HG03457 (cell line): ENCODE results near the gene SKI.
"Not testable (repeated sequence)": the region's sequence is repeated elsewhere in the genome, so short reads cannot be mapped to it uniquely, and the experiment has no call there.

Experiments used
- ATAC-seq: cut with Tn5 transposase; IDR thresholded peaks from one replicate; pipeline ENCODE4 v1.9.1; 2021; ENCODE audit warnings: moderate number of reproducible peaks; ENCODE audit not compliant: unreplicated experiment

The SKI gene

GRCh38 chr1:2241820-2242219 is 13.7 kb downstream of the SKI start:
- no peak for ATAC-seq

- no peak for ATAC-seq
Measured at GRCh38 chr1:2242814-2243725, 15.0 kb downstream of the SKI start.

GRCh38 chr1:2247045-2247394 is 18.9 kb downstream of the SKI start:
- ATAC-seq: not testable (repeated sequence)

- no peak for ATAC-seq
Measured at GRCh38 chr1:2247760-2248126, 19.6 kb downstream of the SKI start.

GRCh38 chr1:2248127-2248826 is 20.2 kb downstream of the SKI start:
- no peak for ATAC-seq

- ATAC-seq: no peak
Measured at GRCh38 chr1:2248854-2249558, 20.9 kb downstream of the SKI start.

GRCh38 chr1:2249559-2249906 is 21.4 kb downstream of the SKI start:
- no peak for ATAC-seq

- ATAC-seq: no peak
Measured at GRCh38 chr1:2250721-2251281, 22.7 kb downstream of the SKI start.

GRCh38 chr1:2251363-2251762 is 23.2 kb downstream of the SKI start:
- ATAC-seq: no peak

- ATAC-seq: no peak
Measured at GRCh38 chr1:2251786-2252185, 23.7 kb downstream of the SKI start.

- no peak for ATAC-seq
Measured at GRCh38 chr1:2252423-2252822, 24.3 kb downstream of the SKI start.

GRCh38 chr1:2253036-2253796 is 25.1 kb downstream of the SKI start:
- ATAC-seq: no peak

GRCh38 chr1:2253797-2254480 is 25.8 kb downstream of the SKI start:
- no peak for ATAC-seq

- peak; percentile 11 for ATAC-seq
Measured at GRCh38 chr1:2255047-2255419, 26.9 kb downstream of the SKI start.

- peak; percentile 42 for ATAC-seq
Measured at GRCh38 chr1:2255420-2256369, 27.6 kb downstream of the SKI start.

- no peak for ATAC-seq
Measured at GRCh38 chr1:2256435-2257244, 28.5 kb downstream of the SKI start.

- no peak for ATAC-seq
Measured at GRCh38 chr1:2257245-2257627, 29.1 kb downstream of the SKI start.

- ATAC-seq: no peak
Measured at GRCh38 chr1:2258122-2258681, 30.1 kb downstream of the SKI start.
